Common myeloid progenitor, CD34-positive (primary cell): ENCODE measurements around the gene LGALS13.

Experiments used
- CTCF ChIA-PET: fragments of 350-600 bp; sonication (Branson Sonifier 250); formaldehyde crosslinking; loops from one replicate; lab custom pipeline; 2021; ENCODE audit warnings: antibody characterized with exemption; lab: Charles Lee
- POLR2A ChIA-PET: fragments of 350-600 bp; sonication (Branson Sonifier 250); formaldehyde crosslinking; loops from one replicate; lab custom pipeline; 2021; ENCODE audit warnings: antibody characterized with exemption; lab: Charles Lee
- DNase-seq, 3 donors: peaks; one replicate each; pipeline versions ENCODE4 v3.0.0 to v3.0.0-alpha.2; 2013
- H3K27ac ChIP-seq, 2 experiments: 1 replicate in 1 of 2; 2 replicates in 1 of 2; pipeline ENCODE4 v1.7.0; 2013; ENCODE audit warnings: inconsistent platforms in 2 of 2, low read length in 2 of 2, mild to moderate bottlenecking in 2 of 2, low read depth in 1 of 2, moderate library complexity in 1 of 2; ENCODE audit not compliant: severe bottlenecking in 2 of 2, insufficient read depth in 1 of 2, poor library complexity in 1 of 2
- H3K27me3 ChIP-seq, 5 experiments: replicated peaks in 2 of 5; 1 replicate in 3 of 5; 2 replicates in 2 of 5; pipeline versions ENCODE4 v1.6.1 to v1.7.0; 2013; ENCODE audit warnings: low read length in 4 of 5, mild to moderate bottlenecking in 2 of 5, moderate library complexity in 2 of 5, inconsistent platforms in 1 of 5; ENCODE audit not compliant: insufficient read depth in 5 of 5, control insufficient read depth in 4 of 5
- H3K36me3 ChIP-seq, 4 experiments: 1 replicate in 2 of 4; 2 replicates in 2 of 4; pipeline versions ENCODE4 v1.6.1 to v1.7.0; 2013; ENCODE audit warnings: low read length in 3 of 4, control low read depth in 1 of 4, mild to moderate bottlenecking in 1 of 4; ENCODE audit not compliant: control insufficient read depth in 4 of 4, insufficient read depth in 4 of 4
- H3K4me1 ChIP-seq, 4 experiments: 1 replicate in 3 of 4; 2 replicates in 1 of 4; pipeline versions ENCODE4 v1.6.1 to v1.7.1; 2013; ENCODE audit warnings: low read length in 3 of 4, mild to moderate bottlenecking in 3 of 4, control low read depth in 1 of 4, inconsistent platforms in 1 of 4, moderate library complexity in 1 of 4; ENCODE audit not compliant: control insufficient read depth in 4 of 4, insufficient read depth in 4 of 4; ENCODE audit errors: control extremely low read depth in 1 of 4
- H3K4me3 ChIP-seq, 7 experiments: 1 replicate in 4 of 7; 2 replicates in 3 of 7; pipeline versions ENCODE4 v1.5.1 to v1.7.0; 2013; ENCODE audit warnings: mild to moderate bottlenecking in 7 of 7, low read length in 6 of 7, moderate library complexity in 6 of 7, inconsistent platforms in 2 of 7, low read depth in 2 of 7, control low read depth in 1 of 7; ENCODE audit not compliant: insufficient read depth in 4 of 7, control insufficient read depth in 1 of 7; ENCODE audit errors: extremely low read depth in 1 of 7
- H3K9me3 ChIP-seq, 5 experiments: 1 replicate in 4 of 5; 2 replicates in 1 of 5; pipeline versions ENCODE4 v1.6.1 to v1.7.1; 2013; ENCODE audit warnings: low read length in 4 of 5, mild to moderate bottlenecking in 2 of 5, inconsistent platforms in 1 of 5, low read depth in 1 of 5, moderate library complexity in 1 of 5; ENCODE audit not compliant: control insufficient read depth in 4 of 5, insufficient read depth in 2 of 5; ENCODE audit errors: control extremely low read depth in 1 of 5
- WGBS: methylation state at CpG from one replicate; pipeline ENCODE4 v1.1.5; 2013; ENCODE audit not compliant: insufficient coverage; 5-methylcytosine and 5-hydroxymethylcytosine counted together

Gene LGALS13

GRCh38 chr19:39590265-39590664 is 12.1 kb upstream of the LGALS13 start:
- Histone ChIP-seq H3K4me1 (no peaks in the 10 kb centered on the region), H3K4me3 (no peak overlapping the region), H3K36me3 (no peaks in the 10 kb centered on the region), H3K27me3 (peaks cover 0 to 13% (median 0%) of the 10 kb centered on the region in 5 experiments), H3K27ac (no peak overlapping the region), H3K9me3 (no peaks in the 10 kb centered on the region)
- POLR2A ChIA-PET: no interaction called here
- CTCF ChIA-PET: no interaction called here
- 71% methylated on average over 1 of the region's 2 CpGs for WGBS
- peak; percentile 4 to 28 (median 25) for DNase-seq

- ChIA-PET CTCF (no interaction called here), POLR2A (no interaction called here)
- H3K4me3 ChIP-seq: no peak overlapping the region
- 77% methylated on average over 7 of the region's 7 CpGs for WGBS
- no peaks in the 10 kb centered on the region for H3K4me1 ChIP-seq
- no peak for DNase-seq
- no peaks in the 10 kb centered on the region for H3K36me3 ChIP-seq
- peaks cover 0 to 20% (median 0%) of the 10 kb centered on the region in 5 experiments for H3K27me3 ChIP-seq
- no peaks in the 10 kb centered on the region for H3K9me3 ChIP-seq
- no peak overlapping the region for H3K27ac ChIP-seq
These were observed 9.9 kb upstream of the LGALS13 start for GRCh38 chr19:39592381-39592780.

- no peak overlapping the region for H3K27ac ChIP-seq
- peaks cover 0 to 14% (median 0%) of the 10 kb centered on the region in 5 experiments for H3K27me3 ChIP-seq
- no peak overlapping the region for H3K4me3 ChIP-seq
- no peaks in the 10 kb centered on the region for H3K4me1 ChIP-seq
- 92% methylated on average over 5 of the region's 6 CpGs for WGBS
- CTCF ChIA-PET: no interaction called here
- H3K9me3 ChIP-seq: no peaks in the 10 kb centered on the region
- POLR2A ChIA-PET: no interaction called here
- no peak for DNase-seq
- H3K36me3 ChIP-seq: no peaks in the 10 kb centered on the region
These were observed 6.4 kb upstream of the LGALS13 start for GRCh38 chr19:39595950-39596349.

GRCh38 chr19:39596911-39597310 is 5.4 kb upstream of the LGALS13 start:
- Histone ChIP-seq H3K4me3 (no peak overlapping the region), H3K27ac (no peak overlapping the region), H3K9me3 (no peaks in the 10 kb centered on the region), H3K4me1 (no peaks in the 10 kb centered on the region), H3K36me3 (no peaks in the 10 kb centered on the region), H3K27me3 (peaks cover 0 to 14% (median 0%) of the 10 kb centered on the region in 5 experiments)
- DNase-seq: no peak
- POLR2A ChIA-PET: no interaction called here
- CTCF ChIA-PET: no interaction called here

- peak; percentile 25 to 55 (median 54) for DNase-seq
- CTCF ChIA-PET: no interaction called here
These were observed 3.2 kb upstream of the LGALS13 start for GRCh38 chr19:39599116-39599515.

GRCh38 chr19:39603825-39604224 is 1.5 kb downstream of the LGALS13 start:
- WGBS: 100% methylated on average over 1 of the region's 1 CpG
- CTCF ChIA-PET: no interaction called here

More at GRCh38 chr19:39599116-39599515, 3.2 kb upstream of the LGALS13 start:
- Histone ChIP-seq H3K9me3 (no peaks in the 10 kb centered on the region), H3K4me3 (no peak overlapping the region), H3K27me3 (peaks cover 0 to 10% (median 1%) of the 10 kb centered on the region in 5 experiments), H3K27ac (no peak overlapping the region), H3K4me1 (no peaks in the 10 kb centered on the region), H3K36me3 (no peaks in the 10 kb centered on the region)
- WGBS: 48% methylated on average over 2 of the region's 4 CpGs
- POLR2A ChIA-PET: no interaction called here

GRCh38 chr19:39607021-39607420 is 4.7 kb downstream of the LGALS13 start:
- Histone ChIP-seq H3K27ac (no peak overlapping the region), H3K4me1 (no peaks in the 10 kb centered on the region), H3K4me3 (no peak overlapping the region), H3K36me3 (no peaks in the 10 kb centered on the region), H3K9me3 (no peaks in the 10 kb centered on the region), H3K27me3 (peaks cover 0 to 8% (median 3%) of the 10 kb centered on the region in 5 experiments)
- WGBS: 96% methylated on average over 4 of the region's 9 CpGs
- no peak for DNase-seq
- ChIA-PET CTCF (no interaction called here), POLR2A (no interaction called here)

More at GRCh38 chr19:39603825-39604224, 1.5 kb downstream of the LGALS13 start:
- Histone ChIP-seq H3K27ac (no peak overlapping the region), H3K4me1 (no peaks in the 10 kb centered on the region), H3K27me3 (peaks cover 0 to 4% (median 2%) of the 10 kb centered on the region in 5 experiments), H3K4me3 (no peak overlapping the region), H3K36me3 (no peaks in the 10 kb centered on the region), H3K9me3 (no peaks in the 10 kb centered on the region)
- no peak for DNase-seq
- POLR2A ChIA-PET: no interaction called here
